ENCODE measurements around the gene COL27A1.

COL27A1 gene

DNA sequence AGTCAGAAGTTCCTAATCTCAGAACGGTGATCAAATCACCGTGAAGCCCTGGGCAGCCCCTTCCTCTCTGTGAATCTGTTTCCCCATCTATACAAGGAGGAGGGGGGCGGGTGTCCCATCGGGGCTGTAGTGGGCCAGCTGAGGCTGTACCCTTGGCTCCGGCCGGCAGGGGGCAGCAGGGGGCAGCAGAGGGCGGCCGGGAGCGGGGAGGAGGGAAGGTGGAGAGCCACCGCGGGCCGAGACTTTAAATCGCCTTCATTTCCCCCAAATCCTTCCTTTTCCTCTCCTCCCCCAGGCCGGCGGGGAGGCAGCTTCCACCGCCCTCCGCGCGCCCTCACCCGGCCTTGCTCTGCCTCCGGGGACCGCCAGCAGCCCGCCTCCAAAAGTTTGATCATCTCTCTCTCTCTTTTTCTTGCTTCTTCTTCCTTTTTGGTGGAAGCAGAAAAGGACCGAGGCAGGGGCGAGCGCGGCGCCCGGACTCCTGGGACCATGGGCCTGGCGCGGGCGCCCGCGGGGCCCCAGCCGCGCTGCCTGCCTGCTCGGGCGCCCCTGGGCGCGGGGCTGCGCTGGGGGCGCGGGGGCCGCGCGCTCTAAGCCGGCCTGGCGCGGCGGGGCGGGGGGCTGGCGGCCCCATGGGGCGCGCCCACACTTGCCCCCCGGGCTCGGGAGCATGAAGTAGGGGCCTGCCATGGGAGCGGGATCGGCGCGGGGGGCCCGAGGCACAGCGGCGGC lies at the start of gene COL27A1:
Gene COL27A1 (plus strand): TSS at position 275 of the 732 bp plus-strand sequence. CDS start 414 bp downstream, at position 689.
- peak; percentile 91 for DNase-seq
- Mint-ChIP-seq H3K36me3 (ENCODE audit: low read depth) (no peaks in the 10 kb centered on the region), H3K27me3 (peaks cover 51% of the 10 kb centered on the region), H3K4me1 (peaks cover 24% of the 10 kb centered on the region), H3K4me3 (peak within 1 kb of the TSS; percentile 88), H3K27ac (peak within 1 kb of the TSS; percentile 89), H3K9me3 (no peaks in the 10 kb centered on the region)
- peak; percentile 85 for ATAC-seq

- Mint-ChIP-seq H3K4me3 (no peak overlapping the region), H3K4me1 (no peaks in the 10 kb centered on the region), H3K9me3 (no peaks in the 10 kb centered on the region), H3K27me3 (peaks cover 7% of the 10 kb centered on the region), H3K36me3 (ENCODE audit: low read depth) (no peaks in the 10 kb centered on the region), H3K27ac (no peak overlapping the region)
- ATAC-seq (no peak), DNase-seq (no peak)
Measured at GRCh38 chr9:114107286-114108001, 47.9 kb upstream of the COL27A1 start.

GRCh38 chr9:114108016-114108833 lies 47.1 kb upstream of the COL27A1 start:
- Mint-ChIP-seq H3K36me3 (ENCODE audit: low read depth) (no peaks in the 10 kb centered on the region), H3K4me3 (no peak overlapping the region)
- peak; percentile 72 for DNase-seq

GRCh38 chr9:114109124-114109523 lies 46.2 kb upstream of the COL27A1 start:
- DNase-seq = no peak
- H3K4me1 Mint-ChIP-seq = no peaks in the 10 kb centered on the region
- no peaks in the 10 kb centered on the region for H3K36me3 Mint-ChIP-seq (ENCODE audit: low read depth)
- peaks cover 3% of the 10 kb centered on the region for H3K27me3 Mint-ChIP-seq
- H3K9me3 Mint-ChIP-seq = no peaks in the 10 kb centered on the region
- no peak for ATAC-seq
- H3K27ac Mint-ChIP-seq = no peak overlapping the region
- no peak overlapping the region for H3K4me3 Mint-ChIP-seq

More at GRCh38 chr9:114108016-114108833, 47.1 kb upstream of the COL27A1 start:
- peak; percentile 88 for ATAC-seq
- no peaks in the 10 kb centered on the region for H3K9me3 Mint-ChIP-seq
- peaks cover 3% of the 10 kb centered on the region for H3K27me3 Mint-ChIP-seq
- H3K27ac Mint-ChIP-seq = no peak overlapping the region
- no peaks in the 10 kb centered on the region for H3K4me1 Mint-ChIP-seq

- no peak for ATAC-seq
- Mint-ChIP-seq H3K4me1 (no peaks in the 10 kb centered on the region), H3K27ac (no peak overlapping the region), H3K36me3 (ENCODE audit: low read depth) (no peaks in the 10 kb centered on the region), H3K9me3 (no peaks in the 10 kb centered on the region), H3K4me3 (no peak overlapping the region), H3K27me3 (peaks cover 3% of the 10 kb centered on the region)
- DNase-seq = no peak
Measured at GRCh38 chr9:114110180-114110579, 45.2 kb upstream of the COL27A1 start.

- no peak for ATAC-seq
- Mint-ChIP-seq H3K9me3 (no peaks in the 10 kb centered on the region), H3K27me3 (peaks cover 5% of the 10 kb centered on the region), H3K4me3 (no peak overlapping the region), H3K27ac (no peak overlapping the region), H3K4me1 (no peaks in the 10 kb centered on the region), H3K36me3 (ENCODE audit: low read depth) (no peaks in the 10 kb centered on the region)
- no peak for DNase-seq
Measured at GRCh38 chr9:114112325-114112724, 43.0 kb upstream of the COL27A1 start.

GRCh38 chr9:114112778-114113584 lies 42.4 kb upstream of the COL27A1 start:
- Mint-ChIP-seq H3K27me3 (peaks cover 8% of the 10 kb centered on the region), H3K4me1 (no peaks in the 10 kb centered on the region), H3K36me3 (ENCODE audit: low read depth) (no peaks in the 10 kb centered on the region), H3K4me3 (no peak overlapping the region), H3K27ac (no peak overlapping the region), H3K9me3 (no peaks in the 10 kb centered on the region)
- ATAC-seq (no peak), DNase-seq (no peak)

DNA sequence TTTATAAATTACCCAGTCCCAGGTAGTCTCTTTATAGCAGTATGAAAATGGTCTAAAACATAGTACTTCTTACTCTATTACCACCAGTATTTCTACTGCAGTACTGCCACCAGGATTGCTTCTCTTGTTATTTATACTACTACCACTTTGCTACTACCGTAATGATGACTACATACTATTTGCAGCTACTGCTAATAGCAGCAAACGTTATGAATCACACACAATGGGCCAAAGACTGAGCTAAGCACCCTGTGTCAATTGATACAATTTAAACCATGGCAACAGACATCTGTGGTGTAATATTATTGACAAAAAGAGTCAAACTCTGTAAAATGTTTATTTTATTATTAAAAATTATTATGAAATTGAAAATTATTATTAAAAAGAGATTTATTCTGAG lies 41.0 kb upstream of the COL27A1 start:
- Mint-ChIP-seq H3K36me3 (ENCODE audit: low read depth) (no peaks in the 10 kb centered on the region), H3K27me3 (peaks cover 13% of the 10 kb centered on the region), H3K4me3 (no peak overlapping the region), H3K27ac (no peak overlapping the region), H3K9me3 (no peaks in the 10 kb centered on the region), H3K4me1 (no peaks in the 10 kb centered on the region)
- DNase-seq (no peak), ATAC-seq (no peak)

DNA sequence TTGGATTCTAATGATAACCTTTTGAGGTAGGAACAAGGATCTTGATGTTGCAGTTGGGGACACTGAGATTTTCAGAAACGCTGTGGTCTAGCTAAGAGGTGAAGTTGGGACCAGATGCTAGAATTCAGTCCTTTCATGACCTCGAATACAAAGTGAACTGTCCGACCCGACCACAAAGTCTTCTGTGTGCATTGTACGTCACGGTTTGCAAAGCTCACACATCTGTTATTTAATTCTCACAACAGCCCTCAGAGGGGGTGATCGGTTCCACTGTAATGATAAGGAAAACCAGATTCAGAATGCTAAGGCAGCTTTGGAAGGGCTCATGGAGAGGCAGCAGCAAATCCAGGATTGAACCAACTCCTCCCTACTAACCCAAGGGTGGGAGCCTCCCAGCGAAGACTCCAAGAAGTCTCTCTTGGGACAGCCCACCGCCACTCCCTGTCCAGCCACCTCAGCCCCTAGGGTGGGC lies 39.6 kb upstream of the COL27A1 start:
- no peak overlapping the region for H3K27ac Mint-ChIP-seq
- no peaks in the 10 kb centered on the region for H3K36me3 Mint-ChIP-seq (ENCODE audit: low read depth)
- ATAC-seq (no peak), DNase-seq (no peak)
- H3K4me3 Mint-ChIP-seq = no peak overlapping the region
- H3K4me1 Mint-ChIP-seq = no peaks in the 10 kb centered on the region
- peaks cover 15% of the 10 kb centered on the region for H3K27me3 Mint-ChIP-seq
- H3K9me3 Mint-ChIP-seq = no peaks in the 10 kb centered on the region

GRCh38 chr9:114116126-114116747 lies 39.1 kb upstream of the COL27A1 start:
- DNase-seq = no peak
- H3K4me1 Mint-ChIP-seq = no peaks in the 10 kb centered on the region
- peak; percentile 25 for ATAC-seq
- H3K4me3 Mint-ChIP-seq = no peak overlapping the region
- H3K9me3 Mint-ChIP-seq = no peaks in the 10 kb centered on the region
- no peaks in the 10 kb centered on the region for H3K36me3 Mint-ChIP-seq (ENCODE audit: low read depth)
- H3K27me3 Mint-ChIP-seq = peaks cover 15% of the 10 kb centered on the region
- no peak overlapping the region for H3K27ac Mint-ChIP-seq

- Mint-ChIP-seq H3K36me3 (ENCODE audit: low read depth) (no peaks in the 10 kb centered on the region), H3K4me3 (no peak overlapping the region), H3K9me3 (no peaks in the 10 kb centered on the region), H3K27me3 (peaks cover 15% of the 10 kb centered on the region), H3K4me1 (no peaks in the 10 kb centered on the region), H3K27ac (no peak overlapping the region)
- no peak for DNase-seq
- no peak for ATAC-seq
Measured at GRCh38 chr9:114117614-114117995, 37.7 kb upstream of the COL27A1 start.

DNA sequence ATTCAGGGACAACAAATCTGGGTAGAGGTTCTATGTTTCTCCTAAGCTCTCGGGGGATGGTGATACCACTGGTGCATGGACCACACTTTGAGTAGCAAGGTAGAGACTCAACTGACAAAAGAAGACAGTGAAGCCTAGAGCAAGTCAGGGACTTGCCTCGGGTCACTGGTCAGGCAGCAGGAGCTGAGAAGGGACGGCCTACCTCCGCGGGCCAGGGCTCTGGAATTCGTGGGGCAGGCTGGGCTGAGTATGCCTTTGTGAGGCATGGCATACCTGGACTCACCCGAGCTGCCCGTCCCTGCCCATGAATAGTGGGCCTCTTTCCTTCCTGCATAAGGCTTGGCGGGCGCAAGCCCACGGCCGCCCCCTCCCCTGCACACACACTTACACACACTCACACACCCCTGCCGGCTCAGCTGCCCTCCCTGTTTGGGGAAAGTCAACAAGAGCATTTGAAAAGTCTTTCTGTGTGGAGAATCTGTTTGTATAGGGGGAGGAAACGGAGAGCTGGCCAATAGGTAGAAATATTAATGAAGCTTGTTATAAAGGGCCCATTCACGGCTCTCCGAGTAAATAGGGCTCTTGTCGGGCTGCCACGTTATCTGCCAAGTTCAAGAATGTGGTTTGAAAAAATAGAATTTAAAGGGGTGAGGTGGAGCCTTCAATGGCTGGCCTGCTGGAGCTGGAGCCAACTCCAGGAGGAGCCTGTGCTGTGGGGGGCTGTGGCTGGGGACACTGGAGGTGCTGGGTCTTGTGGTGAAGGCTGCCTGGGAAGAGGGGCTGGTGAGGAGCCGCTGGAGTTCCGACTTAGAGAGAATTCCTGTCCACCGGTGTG lies 37.1 kb upstream of the COL27A1 start:
- DNase-seq (no peak), ATAC-seq (no peak)
- H3K27ac Mint-ChIP-seq = no peak overlapping the region
- H3K36me3 Mint-ChIP-seq (ENCODE audit: low read depth) = no peaks in the 10 kb centered on the region
- H3K4me1 Mint-ChIP-seq = no peaks in the 10 kb centered on the region
- no peaks in the 10 kb centered on the region for H3K9me3 Mint-ChIP-seq
- peaks cover 15% of the 10 kb centered on the region for H3K27me3 Mint-ChIP-seq
- no peak overlapping the region for H3K4me3 Mint-ChIP-seq
